Astrocyte of the spinal cord (primary cell): Measurements from ENCODE around the gene BMP6.

ENCODE experiments used
- DNase-seq: peaks from one replicate; pipeline ENCODE4 v3.0.0; 2011; ENCODE audit warnings: low read depth, low spot score
- H3K4me3 ChIP-seq: 2 replicates; pipeline ENCODE4 v1.5.1; 2011; ENCODE audit warnings: low read depth, mild to moderate bottlenecking, low read length, moderate library complexity
- in situ Hi-C: cut with HindIII; loops from 2 replicates; pipeline ENCODE4 v1.10.0; 2017; ENCODE audit warnings: low sequenced_read_pairs
- TF ChIP-seq, protein P1 (sequence below): IDR thresholded peaks from 2 replicates; pipeline ENCODE4 v1.5.1; 2012; ENCODE audit warnings: low read depth, mild to moderate bottlenecking, low read length, inconsistent platforms

Gene BMP6

DNA sequence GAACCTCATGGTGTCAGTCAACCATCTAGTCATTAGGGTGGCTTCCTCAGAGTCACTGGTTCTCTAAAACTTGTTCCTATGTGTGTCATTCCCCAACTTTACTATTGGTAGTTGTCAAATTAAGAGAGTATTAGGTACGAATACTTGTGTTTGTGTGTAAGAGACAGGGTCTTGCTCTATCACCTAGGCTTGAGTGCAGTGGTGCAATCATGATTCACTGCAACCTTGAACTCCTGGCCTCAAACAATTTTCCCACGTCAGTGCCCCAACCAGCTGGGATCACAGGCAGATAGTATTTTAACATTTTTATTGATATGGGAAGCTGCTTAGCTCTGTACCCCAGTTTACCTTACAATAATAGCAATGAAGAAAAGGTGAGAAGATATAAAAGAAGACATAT is 50.6 kb downstream of the BMP6 start:
- H3K4me3 ChIP-seq, result no peak overlapping the region
- no peak for DNase-seq
- TF ChIP-seq, protein P1, sequence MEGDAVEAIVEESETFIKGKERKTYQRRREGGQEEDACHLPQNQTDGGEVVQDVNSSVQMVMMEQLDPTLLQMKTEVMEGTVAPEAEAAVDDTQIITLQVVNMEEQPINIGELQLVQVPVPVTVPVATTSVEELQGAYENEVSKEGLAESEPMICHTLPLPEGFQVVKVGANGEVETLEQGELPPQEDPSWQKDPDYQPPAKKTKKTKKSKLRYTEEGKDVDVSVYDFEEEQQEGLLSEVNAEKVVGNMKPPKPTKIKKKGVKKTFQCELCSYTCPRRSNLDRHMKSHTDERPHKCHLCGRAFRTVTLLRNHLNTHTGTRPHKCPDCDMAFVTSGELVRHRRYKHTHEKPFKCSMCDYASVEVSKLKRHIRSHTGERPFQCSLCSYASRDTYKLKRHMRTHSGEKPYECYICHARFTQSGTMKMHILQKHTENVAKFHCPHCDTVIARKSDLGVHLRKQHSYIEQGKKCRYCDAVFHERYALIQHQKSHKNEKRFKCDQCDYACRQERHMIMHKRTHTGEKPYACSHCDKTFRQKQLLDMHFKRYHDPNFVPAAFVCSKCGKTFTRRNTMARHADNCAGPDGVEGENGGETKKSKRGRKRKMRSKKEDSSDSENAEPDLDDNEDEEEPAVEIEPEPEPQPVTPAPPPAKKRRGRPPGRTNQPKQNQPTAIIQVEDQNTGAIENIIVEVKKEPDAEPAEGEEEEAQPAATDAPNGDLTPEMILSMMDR, result no peak
- in situ Hi-C loops, result no loop called here

DNA sequence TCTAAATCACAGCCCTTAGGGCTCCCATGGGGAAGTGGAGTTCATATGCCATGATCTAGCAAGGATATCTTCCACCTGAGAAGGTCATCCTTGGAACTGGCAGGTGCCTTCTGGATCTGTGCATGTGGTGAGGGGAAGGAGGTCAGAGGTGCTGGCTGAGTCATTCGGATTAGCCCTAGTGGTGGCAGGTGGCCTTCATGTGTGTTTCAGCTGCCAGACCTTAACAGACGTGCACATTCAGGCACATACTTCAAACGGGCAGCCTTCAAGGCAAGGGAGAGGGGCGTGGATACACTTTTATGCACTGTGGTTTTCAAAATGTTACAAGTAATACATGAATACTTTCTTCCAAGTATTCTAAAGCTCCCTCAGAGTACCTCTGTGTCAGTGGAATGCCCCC is 51.2 kb downstream of the BMP6 start:
- in situ Hi-C loops, result no loop called here
- H3K4me3 ChIP-seq, result no peak overlapping the region
- no peak for DNase-seq
- TF ChIP-seq, protein P1, result no peak

GRCh38 chr6:7781240-7781639 is 55.3 kb downstream of the BMP6 start:
- no peak for DNase-seq
- TF ChIP-seq, protein P1, result no peak
- in situ Hi-C loops, result no loop called here
- H3K4me3 ChIP-seq, result no peak overlapping the region

GRCh38 chr6:7784248-7784647 is 58.3 kb downstream of the BMP6 start:
- no peak for DNase-seq
- in situ Hi-C loops, result no loop called here
- TF ChIP-seq, protein P1, result no peak
- no peak overlapping the region for H3K4me3 ChIP-seq

DNA sequence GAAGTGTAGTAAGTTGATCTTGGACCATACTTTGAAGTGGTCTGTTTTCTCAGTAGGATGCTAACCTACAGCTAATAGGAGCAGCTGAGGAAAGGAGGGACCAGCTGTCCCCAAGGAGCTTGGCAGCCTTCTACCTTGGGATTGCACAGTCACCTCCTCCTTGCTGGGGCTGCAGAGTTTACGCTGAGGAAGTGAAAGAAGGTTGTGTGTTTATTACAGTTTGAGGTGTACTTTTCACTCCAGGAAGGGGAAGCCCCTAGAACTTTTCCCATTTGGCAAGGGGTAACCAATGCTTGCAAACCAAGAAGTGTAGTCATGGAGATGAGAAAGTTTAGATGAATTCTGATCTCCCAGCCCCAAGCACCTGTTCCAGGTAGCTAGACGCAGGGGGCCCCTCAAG is 58.8 kb downstream of the BMP6 start:
- in situ Hi-C loops, result no loop called here
- H3K4me3 ChIP-seq, result no peak overlapping the region
- TF ChIP-seq, protein P1, result no peak
- DNase-seq, result no peak

GRCh38 chr6:7785243-7786035 is 59.5 kb downstream of the BMP6 start:
- in situ Hi-C loops, result no loop called here
- TF ChIP-seq, protein P1, result no peak

DNA sequence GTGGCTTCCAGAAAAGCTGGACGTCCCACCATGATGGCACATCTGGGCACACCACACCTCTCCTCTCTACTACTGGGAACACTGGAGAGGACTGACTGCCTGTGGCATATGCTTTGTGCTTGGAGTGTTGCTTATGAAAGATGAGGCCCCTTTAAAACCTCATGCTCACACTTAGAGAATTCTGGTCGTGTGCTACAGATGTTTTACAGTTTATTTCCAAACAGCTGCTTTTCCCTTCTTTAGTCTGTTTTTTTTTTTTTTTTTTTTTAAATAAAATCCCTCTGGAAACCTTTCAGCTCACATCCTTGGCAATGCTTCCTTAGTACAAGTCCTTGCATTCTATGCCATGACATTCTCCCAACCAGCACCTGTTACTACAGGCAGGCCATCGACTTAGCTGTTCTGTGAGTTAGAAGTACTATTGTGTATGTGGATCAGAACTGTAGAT is 60.3 kb downstream of the BMP6 start:
- no peak for DNase-seq
- in situ Hi-C loops, result no loop called here
- H3K4me3 ChIP-seq, result no peak overlapping the region
- TF ChIP-seq, protein P1, result no peak

More at GRCh38 chr6:7785243-7786035, 59.5 kb downstream of the BMP6 start:
- no peak for DNase-seq
- no peak overlapping the region for H3K4me3 ChIP-seq
